Heart left ventricle (tissue), 16 donors: ENCODE results near the gene BICRA. TPM values are rescaled to one million over a fixed set of nuclear protein-coding genes. Genes with fewer than 3 reads are reported as not detected.

Experiments
- ATAC-seq, 4 donors: fragments of 200-7000 bp; cut with Tn5 transposase; one replicate each; pipeline ENCODE4 v1.9.1; 2020 to 2022; ENCODE audit warnings: moderate library complexity in 4 of 4, mild to moderate bottlenecking in 3 of 4, moderate number of reproducible peaks in 1 of 4
- DNase-seq, 5 donors: peaks; one replicate each; pipeline ENCODE4 v3.0.0-alpha.2; 2020
- H3K27ac ChIP-seq, 12 donors: fragments of 200-600 bp; sonication (generic) in 4 of 12; one replicate each; pipeline versions ENCODE4 v1.5.0 to v1.8.0; 2016 to 2022; ENCODE audit warnings: mild to moderate bottlenecking in 2 of 12
- H3K27me3 ChIP-seq, 9 donors: fragments of 200-600 bp; sonication (generic) in 2 of 9; one replicate each; pipeline versions ENCODE4 v1.5.1 to v1.8.0; 2016 to 2022; ENCODE audit warnings: mild to moderate bottlenecking in 3 of 9
- H3K36me3 ChIP-seq, 9 donors: fragments of 200-600 bp; sonication (generic) in 2 of 9; one replicate each; pipeline versions ENCODE4 v1.5.0 to v1.8.0; 2018 to 2022; ENCODE audit warnings: mild to moderate bottlenecking in 2 of 9
- H3K4me1 ChIP-seq, 12 donors: fragments of 200-600 bp; sonication (generic) in 4 of 12; one replicate each; pipeline versions ENCODE4 v1.5.0 to v1.8.0; 2016 to 2022; ENCODE audit warnings: mild to moderate bottlenecking in 3 of 12
- H3K4me3 ChIP-seq, 12 donors: fragments of 200-600 bp; sonication (generic) in 4 of 12; one replicate each; pipeline versions ENCODE4 v1.5.0 to v1.8.0; 2017 to 2022; ENCODE audit warnings: mild to moderate bottlenecking in 9 of 12, moderate library complexity in 4 of 12
- H3K9me3 ChIP-seq, 12 donors: fragments of 200-600 bp; sonication (generic) in 4 of 12; one replicate each; pipeline versions ENCODE4 v1.5.0 to v1.8.0; 2016 to 2022; ENCODE audit warnings: mild to moderate bottlenecking in 1 of 12
- CTCF ChIP-seq, 12 donors: fragments of 200-600 bp; sonication (generic) in 4 of 12; IDR thresholded peaks; one replicate each; pipeline versions ENCODE4 v1.5.0 to v1.8.0; 2018 to 2022; ENCODE audit warnings: antibody characterized with exemption in 12 of 12, mild to moderate bottlenecking in 5 of 12
- POLR2A ChIP-seq, 2 donors: fragments of 450-650 bp; IDR thresholded peaks; one replicate each; pipeline ENCODE4 v1.6.1; 2017; ENCODE audit warnings: antibody characterized with exemption in 2 of 2, mild to moderate bottlenecking in 2 of 2, moderate library complexity in 2 of 2
- WGBS, 4 donors: extraction: QIAGEN DNeasy Blood & Tissue Kit in 2 of 4; methylation state at CpG; one replicate each; pipeline versions ENCODE4 v1.1.5 to v1.1.7; 2013 to 2018; 5-methylcytosine and 5-hydroxymethylcytosine counted together
- intact Hi-C, 10 donors: fragments of 100-400 bp; cut with DNase I; formaldehyde crosslinking; loops; one replicate each; pipeline versions ENCODE4 v1.11.1 to v1.14.2; 2022
- polyA plus RNA-seq, 2 donors: library from polyadenylated mRNA; stranded (reverse); fragments of 200-250 nt; gene quantifications; one replicate each; pipeline ENCODE4 v1.2.3, GENCODE V29; 2013
- total RNA-seq, 9 donors: library from RNA; depleted of rRNA in 2 of 9; stranded (reverse); fragments of >200 nt in 2 of 9; fragmentation: NEBNext Ultra II Directional in 3 of 9; extraction: Animal tissue kit (Norgen Biotek cat#: 25700) in 3 of 9; gene quantifications; one replicate each; pipeline versions ENCODE4 v1.1.0 to v1.2.4, GENCODE V29; 2016 to 2023
- donor health status: ischemic (EF 13 %, LVEDD 7.1; RV severe dilation, severe dysfunction).
- donor health status: healthy with polysubstance abuse.
- donor health status: DM: no; HTN: yes; CAD: no.
- donor health status: DM: no; HTN: no; CAD: no.
- donor health status: ischemic (EF 25% LVEDD 6.9; RV normal size, moderate dysfunction).
- donor health status: ischemic (EF 25% LVEDD 5.7; RV mildly dilated, moderate dysfunction).
- donor health status: healthy.
- donor health status: DM: yes; HTN: yes; CAD: no.
- donor health status: ischemic (EF 35%, LVEDD 5.7; RV mildly dilated, moderate dysfunction).
- donor health status: nonischemic (EF 11% LVEDD 7.7; RV severe dilation, severe dysfunction).
- donor health status: DM: yes; HTN: yes; CAD: no.
- donor health status: PGD.
- donor health status: ischemic (EF 29% LVEDD 5.4; RV normal size, mild dysfunction).
- donor health status: nonischemic (EF 23%, LVEDD 6.1; RV moderate dilation, normal function).

The BICRA gene
- total and polyA plus RNA-seq, 11 donors = 5.3 to 14.5 (median 8.5) TPM

GRCh38 chr19:47695533-47696262 is 86.8 kb downstream of the BICRA start:
- peak in 1 of 5 donors; percentile 11 for DNase-seq
- Histone ChIP-seq H3K36me3 (peaks cover 0 to 64% (median 43%) of the 10 kb centered on the region in 9 donors), H3K9me3 (no peaks in the 10 kb centered on the region), H3K4me1 (peaks cover 0 to 8% (median 4%) of the 10 kb centered on the region in 12 donors), H3K4me3 (no peak overlapping the region), H3K27me3 (no peaks in the 10 kb centered on the region), H3K27ac (peak overlapping the region in 1 of 12 donors; percentile 43)
- intact Hi-C loops = loop anchor here in 7 of 10 donors (5.0 to 10.0 kb wide), 9 partner anchors 83 to 401 kb away; partner anchors contain the start of genes NAPA (in 5 of the 7) and BICRA (in 3 of the 7)
- no peak for ATAC-seq
- TF ChIP-seq CTCF (IDR thresholded peaks at IDR 0.05) (no peak), POLR2A (IDR thresholded peaks at IDR 0.05) (no peak)
- 85 to 90% (median 86%) methylated on average over 26 of the region's 26 CpGs for WGBS, 4 donors

- Histone ChIP-seq H3K4me3 (no peak overlapping the region), H3K27me3 (no peaks in the 10 kb centered on the region), H3K9me3 (no peaks in the 10 kb centered on the region), H3K4me1 (peaks cover 0 to 8% (median 4%) of the 10 kb centered on the region in 12 donors), H3K36me3 (peaks cover 0 to 62% (median 45%) of the 10 kb centered on the region in 9 donors), H3K27ac (no peak overlapping the region)
- ATAC-seq = no peak
- TF ChIP-seq POLR2A (IDR thresholded peaks at IDR 0.05) = no peak
- no peak for TF ChIP-seq CTCF (IDR thresholded peaks at IDR 0.05)
- intact Hi-C loops = loop anchor here in 7 of 10 donors (5.0 to 10.0 kb wide), 9 partner anchors 84 to 402 kb away; partner anchors contain the start of genes NAPA (in 5 of the 7) and BICRA (in 3 of the 7)
- no peak for DNase-seq
- WGBS, 4 donors = 86 to 96% (median 90%) methylated on average over 7 to 8 of the region's 8 CpGs
Observed at GRCh38 chr19:47696635-47697034, 87.7 kb downstream of the BICRA start.

- Histone ChIP-seq H3K9me3 (no peaks in the 10 kb centered on the region), H3K27me3 (no peaks in the 10 kb centered on the region), H3K4me1 (peaks cover 0 to 8% (median 4%) of the 10 kb centered on the region in 12 donors), H3K36me3 (peaks cover 0 to 62% (median 44%) of the 10 kb centered on the region in 9 donors), H3K4me3 (no peak overlapping the region), H3K27ac (peak overlapping the region in 6 of 12 donors; percentile 20 to 76 (median 43))
- WGBS, 4 donors = 43 to 47% (median 45%) methylated on average over 21 of the region's 21 CpGs
- peak; percentile 65 to 86 (median 84) for ATAC-seq
- intact Hi-C loops = loop anchor here (1.0 to 10.0 kb wide), 14 partner anchors 86 to 403 kb away; partner anchors contain the start of genes NAPA (in 7 of the 10) and BICRA (in 4 of the 10)
- peak; percentile 69 to 87 (median 77) for DNase-seq
- TF ChIP-seq CTCF (IDR thresholded peaks at IDR 0.05) (peak; percentile 93 to 99 (median 97)), POLR2A (IDR thresholded peaks at IDR 0.05) (no peak)
Observed at GRCh38 chr19:47697863-47698609, 89.1 kb downstream of the BICRA start.
